Kidney epithelial cell (primary cell): Measurements from ENCODE around the gene RNF112. TPM values are rescaled to one million over a fixed set of nuclear protein-coding genes. Genes with fewer than 3 reads are reported as not detected.

Source experiments
- DNase-seq: peaks from one replicate; pipeline ENCODE4 v3.0.0-alpha.2; 2010; ENCODE audit warnings: low read depth
- H3K27me3 ChIP-seq: 2 replicates; pipeline ENCODE4 v1.6.0; 2011; ENCODE audit warnings: low read length; ENCODE audit not compliant: control insufficient read depth, insufficient read depth
- H3K36me3 ChIP-seq: 2 replicates; pipeline ENCODE4 v1.5.1; 2011; ENCODE audit warnings: low read length; ENCODE audit not compliant: control insufficient read depth, insufficient read depth
- H3K4me3 ChIP-seq: 2 replicates; pipeline ENCODE4 v1.5.1; 2011; ENCODE audit warnings: low read depth, mild to moderate bottlenecking, control low read depth, low read length
- total RNA-seq: library from RNA; depleted of rRNA; stranded (reverse); fragments of >200 nt; gene quantifications from 2 replicates; pipeline ENCODE4 v1.2.3, GENCODE V29; 2015
- TF ChIP-seq, protein P1 (sequence below): IDR thresholded peaks from 2 replicates; pipeline ENCODE4 v1.5.1; 2011; ENCODE audit warnings: mild to moderate bottlenecking, moderate library complexity, low read length, control low read depth, inconsistent platforms; ENCODE audit not compliant: insufficient read depth, poor library complexity, severe bottlenecking

RNF112 gene
- total RNA-seq, 1 donor from 2014 or later: 0.08 TPM

- no peaks in the 10 kb centered on the region for H3K36me3 ChIP-seq
- DNase-seq: no peak
- TF ChIP-seq, protein P1, sequence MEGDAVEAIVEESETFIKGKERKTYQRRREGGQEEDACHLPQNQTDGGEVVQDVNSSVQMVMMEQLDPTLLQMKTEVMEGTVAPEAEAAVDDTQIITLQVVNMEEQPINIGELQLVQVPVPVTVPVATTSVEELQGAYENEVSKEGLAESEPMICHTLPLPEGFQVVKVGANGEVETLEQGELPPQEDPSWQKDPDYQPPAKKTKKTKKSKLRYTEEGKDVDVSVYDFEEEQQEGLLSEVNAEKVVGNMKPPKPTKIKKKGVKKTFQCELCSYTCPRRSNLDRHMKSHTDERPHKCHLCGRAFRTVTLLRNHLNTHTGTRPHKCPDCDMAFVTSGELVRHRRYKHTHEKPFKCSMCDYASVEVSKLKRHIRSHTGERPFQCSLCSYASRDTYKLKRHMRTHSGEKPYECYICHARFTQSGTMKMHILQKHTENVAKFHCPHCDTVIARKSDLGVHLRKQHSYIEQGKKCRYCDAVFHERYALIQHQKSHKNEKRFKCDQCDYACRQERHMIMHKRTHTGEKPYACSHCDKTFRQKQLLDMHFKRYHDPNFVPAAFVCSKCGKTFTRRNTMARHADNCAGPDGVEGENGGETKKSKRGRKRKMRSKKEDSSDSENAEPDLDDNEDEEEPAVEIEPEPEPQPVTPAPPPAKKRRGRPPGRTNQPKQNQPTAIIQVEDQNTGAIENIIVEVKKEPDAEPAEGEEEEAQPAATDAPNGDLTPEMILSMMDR: no peak
Measured at GRCh38 chr17:19449656-19450055, 38.6 kb downstream of the RNF112 start.

GRCh38 chr17:19453296-19453695, 42.3 kb downstream of the RNF112 start:
- peaks cover 16% of the 10 kb centered on the region for H3K27me3 ChIP-seq
- TF ChIP-seq, protein P1: no peak
- no peak for DNase-seq
- no peaks in the 10 kb centered on the region for H3K36me3 ChIP-seq
- H3K4me3 ChIP-seq: no peak overlapping the region

More at GRCh38 chr17:19449656-19450055, 38.6 kb downstream of the RNF112 start:
- H3K4me3 ChIP-seq: no peak overlapping the region
- peaks cover 13% of the 10 kb centered on the region for H3K27me3 ChIP-seq

DNA sequence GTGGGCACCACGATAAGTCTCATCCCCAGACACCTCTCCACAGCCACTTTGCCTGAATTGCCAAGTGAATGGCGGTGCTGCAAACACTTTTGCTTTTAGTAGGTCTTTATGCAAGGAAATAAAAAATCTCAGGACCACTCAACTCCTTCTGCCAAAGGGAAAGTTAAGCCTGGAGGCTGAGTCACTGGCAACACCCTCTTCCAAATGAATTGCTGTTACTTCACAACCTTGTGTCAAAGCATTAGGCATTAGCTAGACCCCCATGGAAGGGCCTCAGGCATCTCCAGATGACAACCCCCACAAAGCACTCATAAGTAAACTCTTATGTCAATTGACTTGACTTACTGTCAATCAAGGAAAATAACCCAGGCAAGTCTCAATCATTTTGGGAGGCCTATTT, 43.0 kb downstream of the RNF112 start:
- Histone ChIP-seq H3K27me3 (peaks cover 16% of the 10 kb centered on the region), H3K36me3 (no peaks in the 10 kb centered on the region), H3K4me3 (no peak overlapping the region)
- TF ChIP-seq, protein P1: no peak
- DNase-seq: no peak

- DNase-seq: no peak
- peaks cover 16% of the 10 kb centered on the region for H3K27me3 ChIP-seq
Measured at GRCh38 chr17:19456016-19456927, 45.2 kb downstream of the RNF112 start.

DNA sequence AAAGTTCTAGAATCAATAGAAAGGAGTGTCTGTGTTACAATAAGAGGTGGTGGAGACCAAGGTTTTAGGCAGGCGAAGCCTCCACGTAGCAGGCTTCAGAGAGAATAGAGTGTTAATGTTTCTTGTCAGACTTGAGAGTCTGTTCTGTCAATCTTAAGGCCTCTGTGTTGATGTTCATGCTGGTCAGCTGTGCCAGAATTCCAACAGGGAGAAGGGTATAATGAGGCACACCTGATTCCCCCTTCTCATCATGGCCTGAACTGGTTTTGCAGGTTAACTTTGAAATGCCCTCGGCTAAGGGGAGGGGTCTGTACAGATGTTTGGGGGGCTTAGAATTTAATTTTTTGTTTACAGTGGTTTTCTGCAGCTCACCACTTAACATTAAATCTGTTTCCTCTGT, 46.0 kb downstream of the RNF112 start:
- H3K4me3 ChIP-seq: no peak overlapping the region
- TF ChIP-seq, protein P1: no peak
- no peaks in the 10 kb centered on the region for H3K36me3 ChIP-seq

More at GRCh38 chr17:19456016-19456927, 45.2 kb downstream of the RNF112 start:
- Histone ChIP-seq H3K4me3 (no peak overlapping the region), H3K36me3 (no peaks in the 10 kb centered on the region)
- TF ChIP-seq, protein P1: no peak

More for the DNA sequence above, 46.0 kb downstream of the RNF112 start:
- peaks cover 16% of the 10 kb centered on the region for H3K27me3 ChIP-seq
- DNase-seq: no peak
